PC-9 (cell line): ENCODE measurements around the gene SEC16B. TPM values are rescaled to one million over a fixed set of nuclear protein-coding genes. Genes with fewer than 3 reads are reported as not detected.

Source experiments
- BruUV-seq: library from RNA; stranded (reverse); fragments of 400-500 nt; replicated peaks from 2 replicates; lab custom pipeline; 2021; lab: Mats Ljungman, UMichigan
- CTCF ChIA-PET: fragments of 300-600 bp; sonication (Branson Sonifier 250); formaldehyde crosslinking; loops from one replicate; lab custom pipeline; 2022; ENCODE audit warnings: antibody characterized with exemption; lab: Charles Lee
- POLR2A ChIA-PET: fragments of 300-600 bp; sonication (Branson Sonifier 250); formaldehyde crosslinking; loops from one replicate; lab custom pipeline; 2022; ENCODE audit warnings: antibody characterized with exemption; ENCODE audit not compliant: unreplicated experiment; lab: Charles Lee
- DNase-seq, 2 experiments: peaks; one replicate each; pipeline versions ENCODE4 v3.0.0 to v3.0.0-alpha.2; 2015 to 2022; ENCODE audit warnings: mixed read lengths in 1 of 2
- H2AFZ ChIP-seq: fragments of 200-600 bp; sonication (generic); 2 replicates; pipeline ENCODE4 v1.8.1; 2017; ENCODE audit warnings: antibody characterized with exemption
- H3F3A ChIP-seq: fragments of 200-600 bp; sonication (generic); 2 replicates; pipeline ENCODE4 v1.8.1; 2017; ENCODE audit warnings: antibody characterized with exemption, mild to moderate bottlenecking, low read depth; ENCODE audit not compliant: insufficient read depth
- H3K27ac ChIP-seq: fragments of 200-600 bp; sonication (generic); 2 replicates; pipeline ENCODE4 v1.6.1; 2016; ENCODE audit warnings: mixed run types
- H3K27me3 ChIP-seq: fragments of 200-600 bp; sonication (generic); 2 replicates; pipeline ENCODE4 v1.6.1; 2016; ENCODE audit warnings: low read depth, mixed run types; ENCODE audit not compliant: insufficient read depth
- H3K36me3 ChIP-seq: fragments of 200-600 bp; sonication (generic); 2 replicates; pipeline ENCODE4 v1.6.1; 2016; ENCODE audit warnings: low read depth, mixed run types
- H3K4me1 ChIP-seq: fragments of 200-600 bp; sonication (generic); replicated peaks from 2 replicates; pipeline ENCODE4 v1.6.1; 2016; ENCODE audit warnings: mixed run types; ENCODE audit not compliant: insufficient read depth
- H3K4me2 ChIP-seq: fragments of 200-600 bp; sonication (generic); 2 replicates; pipeline ENCODE4 v1.6.1; 2017; ENCODE audit warnings: mixed run types
- H3K4me3 ChIP-seq: fragments of 200-600 bp; sonication (generic); 2 replicates; pipeline ENCODE4 v1.6.1; 2016; ENCODE audit warnings: mixed run types
- H3K79me2 ChIP-seq: fragments of 200-600 bp; sonication (generic); 2 replicates; pipeline ENCODE4 v1.6.1; 2017; ENCODE audit warnings: low read depth, mixed run types
- H3K9me2 ChIP-seq: fragments of 200-600 bp; sonication (generic); 2 replicates; pipeline ENCODE4 v1.8.1; 2017; ENCODE audit warnings: mild to moderate bottlenecking; ENCODE audit not compliant: insufficient read depth
- H3K9me3 ChIP-seq: fragments of 200-600 bp; sonication (generic); 2 replicates; pipeline ENCODE4 v1.8.1; 2016; ENCODE audit warnings: low read depth; ENCODE audit not compliant: insufficient read depth
- H4K20me1 ChIP-seq: fragments of 200-600 bp; sonication (generic); 2 replicates; pipeline ENCODE4 v1.8.1; 2017; ENCODE audit not compliant: insufficient read depth
- CTCF ChIP-seq: fragments of 200-600 bp; sonication (generic); conservative IDR thresholded peaks from 2 replicates; pipeline ENCODE4 v1.6.1; 2017; ENCODE audit warnings: mixed run types, antibody characterized with exemption, mild to moderate bottlenecking, moderate library complexity
- EZH2 ChIP-seq: fragments of 200-600 bp; sonication (generic); IDR thresholded peaks from 2 replicates; pipeline ENCODE4 v1.8.0; 2017; ENCODE audit warnings: antibody characterized with exemption, low read depth
- intact Hi-C: fragments of 100-400 bp; cut with micrococcal nuclease; formaldehyde crosslinking; loops from one replicate; pipeline ENCODE4 v1.10.0; 2022; ENCODE audit not compliant: unreplicated experiment
- total RNA-seq: library from RNA; stranded (reverse); gene quantifications from 2 replicates; pipeline ENCODE4 v1.2.3, GENCODE V29; 2021

SEC16B gene
- total RNA-seq, 1 experiment from 2014 or later: 2.0 TPM

GRCh38 chr1:177902266-177902665 is 67.6 kb downstream of the SEC16B start:
- no peaks in the 10 kb centered on the region for H3K79me2 ChIP-seq
- peaks cover 27% of the 10 kb centered on the region; the same call in 1 of the 2 replicates for H3K27me3 ChIP-seq
- DNase-seq: no peak
- H3K9me3 ChIP-seq: no peaks in the 10 kb centered on the region
- H3K27ac ChIP-seq: no peak overlapping the region
- POLR2A ChIA-PET: no interaction called here
- H3K9me2 ChIP-seq: no peaks in the 10 kb centered on the region
- H4K20me1 ChIP-seq: no peaks in the 10 kb centered on the region
- TF ChIP-seq EZH2 (no peak), CTCF (no peak)
- H3K4me2 ChIP-seq: no peak overlapping the region
- no peak overlapping the region for H3K4me3 ChIP-seq
- BruUV-seq: no TSS peak
- CTCF ChIA-PET: no interaction called here
- no peaks in the 10 kb centered on the region for H3K4me1 ChIP-seq
- no peak overlapping the region for H2AFZ ChIP-seq
- H3K36me3 ChIP-seq: no peaks in the 10 kb centered on the region
- H3F3A ChIP-seq: no peaks in the 10 kb centered on the region
- intact Hi-C loops: no loop called here

- Histone ChIP-seq H3K9me3 (no peaks in the 10 kb centered on the region), H3K27me3 (peaks cover 17% of the 10 kb centered on the region; the same call in 1 of the 2 replicates), H3K27ac (no peak overlapping the region), H3K4me1 (no peaks in the 10 kb centered on the region), H2AFZ (no peak overlapping the region), H3K4me2 (no peak overlapping the region), H4K20me1 (no peaks in the 10 kb centered on the region), H3F3A (no peaks in the 10 kb centered on the region), H3K36me3 (no peaks in the 10 kb centered on the region), H3K4me3 (no peak overlapping the region), H3K79me2 (no peaks in the 10 kb centered on the region), H3K9me2 (no peaks in the 10 kb centered on the region)
- CTCF ChIA-PET: interaction anchor here (0.9 kb wide), 1 partner anchor 50 kb away, joined by 3 read pairs; no protein-coding TSS in a partner anchor
- POLR2A ChIA-PET: interaction anchor here (0.6 kb wide), 1 partner anchor 436 kb away, joined by 4 read pairs; no protein-coding TSS in a partner anchor
- intact Hi-C loops: no loop called here
- TF ChIP-seq CTCF (no peak), EZH2 (no peak)
- DNase-seq: no peak
- no TSS peak for BruUV-seq
These were observed 71.7 kb downstream of the SEC16B start for GRCh38 chr1:177897998-177898654.

DNA sequence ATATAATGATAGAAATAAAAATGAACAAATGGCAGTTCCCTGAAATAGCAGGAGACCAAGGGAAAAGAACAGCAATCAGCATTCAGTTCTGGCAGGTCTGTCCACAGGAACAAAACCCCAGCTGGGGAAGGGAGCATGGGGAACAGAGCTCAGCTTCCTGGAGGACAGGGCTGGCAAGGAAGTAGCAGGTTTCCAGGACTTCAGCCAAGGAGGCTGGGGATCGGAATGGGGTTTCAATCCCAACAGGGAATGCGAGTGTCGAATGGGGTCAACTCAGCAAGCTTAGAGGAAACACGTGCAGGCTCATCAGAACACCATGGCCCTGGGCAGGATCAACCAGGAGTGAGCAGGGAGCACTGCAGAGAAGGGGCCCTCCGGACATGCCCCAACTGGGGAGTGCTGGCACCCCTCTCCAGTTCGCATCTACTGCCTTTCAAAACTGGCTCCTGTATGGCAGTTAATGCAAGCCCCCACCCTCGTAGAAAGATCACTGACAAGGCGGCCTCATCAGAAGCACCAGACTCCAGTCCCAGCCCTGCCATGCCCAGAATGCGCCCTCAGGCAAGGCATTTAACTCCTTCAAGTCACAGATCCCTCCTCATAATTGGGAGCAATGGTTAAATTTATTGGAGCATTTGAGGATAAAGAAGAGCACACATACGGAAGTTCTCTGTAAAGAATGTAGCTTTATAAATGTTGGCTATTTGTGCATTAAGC is 72.4 kb downstream of the SEC16B start:
- Histone ChIP-seq H3K79me2 (no peaks in the 10 kb centered on the region), H3K36me3 (no peaks in the 10 kb centered on the region), H3K27ac (no peak overlapping the region), H4K20me1 (no peaks in the 10 kb centered on the region), H3K4me3 (no peak overlapping the region), H3K4me2 (no peak overlapping the region), H3F3A (no peaks in the 10 kb centered on the region), H3K9me2 (no peaks in the 10 kb centered on the region), H2AFZ (no peak overlapping the region), H3K27me3 (peaks cover 10% of the 10 kb centered on the region; the same call in 1 of the 2 replicates), H3K4me1 (no peaks in the 10 kb centered on the region), H3K9me3 (no peaks in the 10 kb centered on the region)
- no peak for DNase-seq
- intact Hi-C loops: no loop called here
- no TSS peak for BruUV-seq
- ChIA-PET CTCF (interaction anchor here (0.9 kb wide), 1 partner anchor 50 kb away, joined by 3 read pairs; no protein-coding TSS in a partner anchor), POLR2A (interaction anchor here (0.6 kb wide), 1 partner anchor 435 kb away, joined by 4 read pairs; no protein-coding TSS in a partner anchor)
- TF ChIP-seq CTCF (no peak), EZH2 (no peak)

Other genes with a start within 250 kb of the SEC16B start
- 47.8 and 54.1 TPM in 2 replicates for gene RASAL2, start 124.0 kb upstream of the SEC16B start, total RNA-seq